ENCODE results near the gene LARP1.

DNA sequence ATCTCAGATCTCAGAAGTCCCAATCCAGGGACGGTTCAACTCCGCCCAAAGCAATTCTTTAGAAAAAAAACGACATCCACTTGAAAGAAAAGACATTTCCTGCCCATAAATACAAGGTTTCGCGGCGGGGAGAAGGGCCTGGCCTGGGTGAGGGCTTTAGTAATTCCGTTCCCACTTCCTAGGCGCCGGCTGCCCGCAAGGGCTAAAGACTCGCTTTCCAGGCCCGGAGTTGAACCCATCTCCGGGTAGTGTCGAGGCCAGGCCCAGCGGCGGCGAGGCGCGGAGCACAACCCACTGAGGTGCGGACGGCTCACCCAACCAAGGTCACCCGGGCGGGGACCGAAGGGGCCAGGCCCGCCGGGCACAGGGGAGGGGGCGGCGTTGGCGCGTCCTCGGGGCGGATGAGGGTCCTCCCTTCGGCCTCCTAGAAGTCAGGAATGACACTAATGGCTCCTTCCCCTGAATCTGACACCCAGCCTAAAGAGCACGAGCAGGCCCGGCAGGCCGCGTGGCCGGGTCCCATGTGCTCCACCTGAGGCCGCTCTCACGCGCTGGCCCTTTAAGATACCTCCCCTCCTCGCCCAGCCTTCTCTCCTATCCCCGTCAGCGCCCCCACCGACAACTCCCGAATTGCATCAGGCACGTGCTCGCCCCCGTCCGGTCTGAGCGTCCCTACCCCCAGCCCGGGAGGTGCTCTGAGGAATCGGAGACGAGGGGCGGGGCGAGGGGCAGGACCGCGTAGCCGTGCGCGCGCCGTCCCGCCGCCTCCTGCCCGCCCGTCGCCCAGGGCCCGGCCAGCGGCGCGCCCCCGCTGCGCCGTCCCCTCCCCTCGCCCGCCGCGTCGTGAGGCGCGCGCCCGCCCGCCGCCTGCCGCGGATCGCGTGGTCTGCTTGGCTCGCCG, 467 bp upstream of the LARP1 start:
- TF ChIP-seq, protein P1, sequence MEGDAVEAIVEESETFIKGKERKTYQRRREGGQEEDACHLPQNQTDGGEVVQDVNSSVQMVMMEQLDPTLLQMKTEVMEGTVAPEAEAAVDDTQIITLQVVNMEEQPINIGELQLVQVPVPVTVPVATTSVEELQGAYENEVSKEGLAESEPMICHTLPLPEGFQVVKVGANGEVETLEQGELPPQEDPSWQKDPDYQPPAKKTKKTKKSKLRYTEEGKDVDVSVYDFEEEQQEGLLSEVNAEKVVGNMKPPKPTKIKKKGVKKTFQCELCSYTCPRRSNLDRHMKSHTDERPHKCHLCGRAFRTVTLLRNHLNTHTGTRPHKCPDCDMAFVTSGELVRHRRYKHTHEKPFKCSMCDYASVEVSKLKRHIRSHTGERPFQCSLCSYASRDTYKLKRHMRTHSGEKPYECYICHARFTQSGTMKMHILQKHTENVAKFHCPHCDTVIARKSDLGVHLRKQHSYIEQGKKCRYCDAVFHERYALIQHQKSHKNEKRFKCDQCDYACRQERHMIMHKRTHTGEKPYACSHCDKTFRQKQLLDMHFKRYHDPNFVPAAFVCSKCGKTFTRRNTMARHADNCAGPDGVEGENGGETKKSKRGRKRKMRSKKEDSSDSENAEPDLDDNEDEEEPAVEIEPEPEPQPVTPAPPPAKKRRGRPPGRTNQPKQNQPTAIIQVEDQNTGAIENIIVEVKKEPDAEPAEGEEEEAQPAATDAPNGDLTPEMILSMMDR (IDR thresholded peaks at IDR 0.05) = peak in 2 of 3 experiments; percentile 33 to 41
- TF ChIP-seq POLR2A (IDR thresholded peaks at IDR 0.05; ENCODE audit: low read depth) (peak; percentile 78), POLR2AphosphoS5 (IDR thresholded peaks at IDR 0.05) (peak; percentile 92 to 95)

All from esophagus muscularis mucosa (tissue), 3 donors.